ENCODE data around the gene ADK. TPM values are rescaled to one million over a fixed set of nuclear protein-coding genes. Genes with fewer than 3 reads are reported as not detected.

Gene ADK
- total and polyA plus RNA-seq, 2 donors (not counting 3 experiments of a cell fraction or from before 2014, with no cell fraction given), result 11.7 to 46.5 TPM

DNA sequence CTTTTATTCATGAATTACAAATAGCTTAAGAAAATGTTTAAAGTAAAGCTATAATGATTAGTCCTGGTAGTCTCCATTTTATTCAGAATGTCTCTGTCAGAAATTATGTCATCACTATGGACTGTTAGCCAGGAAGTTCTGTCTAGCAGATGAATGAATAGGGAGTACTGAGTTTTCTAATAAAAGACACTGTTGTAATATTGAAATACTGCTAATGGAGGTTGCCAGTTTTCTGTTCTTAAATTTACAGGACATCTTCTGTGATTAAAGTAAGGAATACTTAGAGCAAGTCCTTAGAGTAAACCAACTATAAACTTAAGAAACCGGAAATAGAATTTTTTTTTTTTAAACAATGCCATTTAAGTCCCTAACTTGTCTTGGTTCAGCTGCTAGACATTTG lies 309.8 kb downstream of the ADK start:
- TF ChIP-seq, protein P1, sequence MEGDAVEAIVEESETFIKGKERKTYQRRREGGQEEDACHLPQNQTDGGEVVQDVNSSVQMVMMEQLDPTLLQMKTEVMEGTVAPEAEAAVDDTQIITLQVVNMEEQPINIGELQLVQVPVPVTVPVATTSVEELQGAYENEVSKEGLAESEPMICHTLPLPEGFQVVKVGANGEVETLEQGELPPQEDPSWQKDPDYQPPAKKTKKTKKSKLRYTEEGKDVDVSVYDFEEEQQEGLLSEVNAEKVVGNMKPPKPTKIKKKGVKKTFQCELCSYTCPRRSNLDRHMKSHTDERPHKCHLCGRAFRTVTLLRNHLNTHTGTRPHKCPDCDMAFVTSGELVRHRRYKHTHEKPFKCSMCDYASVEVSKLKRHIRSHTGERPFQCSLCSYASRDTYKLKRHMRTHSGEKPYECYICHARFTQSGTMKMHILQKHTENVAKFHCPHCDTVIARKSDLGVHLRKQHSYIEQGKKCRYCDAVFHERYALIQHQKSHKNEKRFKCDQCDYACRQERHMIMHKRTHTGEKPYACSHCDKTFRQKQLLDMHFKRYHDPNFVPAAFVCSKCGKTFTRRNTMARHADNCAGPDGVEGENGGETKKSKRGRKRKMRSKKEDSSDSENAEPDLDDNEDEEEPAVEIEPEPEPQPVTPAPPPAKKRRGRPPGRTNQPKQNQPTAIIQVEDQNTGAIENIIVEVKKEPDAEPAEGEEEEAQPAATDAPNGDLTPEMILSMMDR (IDR thresholded peaks at IDR 0.05; ENCODE audit: extremely low read depth in 1 of 2, insufficient read depth in 1 of 2, low read depth in 1 of 2, low read length in 2 of 2), result no peak
- TF ChIP-seq JUN (IDR thresholded peaks at IDR 0.05; ENCODE audit: borderline replicate concordance, insufficient read depth, insufficient read length, low read depth) (peak; percentile 13), POLR2A (IDR thresholded peaks at IDR 0.05; ENCODE audit: low read depth, low read length) (no peak)

DNA sequence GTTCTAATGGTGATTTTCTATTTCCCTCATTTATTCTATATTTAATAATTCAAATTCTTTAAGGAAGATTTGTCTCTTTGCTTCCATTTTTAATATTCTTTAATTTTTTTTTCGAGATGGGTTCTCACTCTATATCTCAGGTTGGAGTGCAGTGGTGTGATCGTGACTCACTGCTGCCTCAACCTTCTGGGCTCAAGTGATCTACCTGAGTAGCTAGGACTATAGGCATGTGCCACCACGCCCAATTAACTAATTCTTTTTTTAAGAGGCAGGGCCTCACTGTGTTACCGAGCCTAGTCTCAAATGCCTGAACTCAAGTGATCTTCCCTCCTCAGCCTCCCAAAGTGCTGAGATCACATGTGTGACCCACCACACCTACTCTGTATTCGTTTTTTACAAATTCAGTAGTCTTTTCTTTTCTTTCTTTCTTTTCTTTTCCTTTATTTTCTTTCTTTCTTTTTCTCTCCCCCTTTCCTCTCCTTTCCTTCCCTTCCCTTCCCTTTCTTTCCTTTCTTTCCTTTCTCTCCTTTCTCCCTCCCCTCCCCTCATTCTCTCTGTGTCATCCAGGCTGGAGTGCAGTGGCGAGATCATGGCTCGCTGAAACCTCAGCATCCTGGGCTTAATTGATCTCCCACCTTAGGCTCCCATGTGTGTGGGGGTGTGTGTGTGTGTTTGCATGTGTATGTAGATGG lies 323.1 kb downstream of the ADK start:
- no peak for FAIRE-seq
- no peak overlapping the region for H3K4me3 ChIP-seq (replicated peaks in 1 of 3; ENCODE audit: insufficient read depth in 1 of 3, low read depth in 1 of 3, low read length in 3 of 3)

More for the DNA sequence above, 309.8 kb downstream of the ADK start:
- dilution Hi-C loops (cut with MboI; ENCODE audit: extremely low pct_ligation_motif_present, low sequenced_read_pairs), result no loop called here
- Histone ChIP-seq H3K27ac (ENCODE audit: insufficient read depth, low read depth, low read length) (peak overlapping the region; percentile 71), H3K9ac (replicated peaks; ENCODE audit: extremely low read depth, insufficient read depth, low read length) (peak overlapping the region; percentile 57), H3K9me1 (replicated peaks; ENCODE audit: control insufficient read depth, extremely low read depth, insufficient read depth, low read length) (no peaks in the 10 kb centered on the region), H3K4me3 (replicated peaks in 1 of 3; ENCODE audit: insufficient read depth in 1 of 3, low read depth in 1 of 3, low read length in 3 of 3) (no peak overlapping the region), H3K36me3 (ENCODE audit: control insufficient read depth in 2 of 2, extremely low read depth in 1 of 2, insufficient read depth in 2 of 2, low read length in 2 of 2) (no peaks in the 10 kb centered on the region), H3K79me2 (ENCODE audit: control insufficient read depth, insufficient read depth, low read length) (no peaks in the 10 kb centered on the region), H3K9me3 (replicated peaks; ENCODE audit: control insufficient read depth, insufficient read depth, low read length) (no peaks in the 10 kb centered on the region), H3K27me3 (ENCODE audit: control insufficient read depth in 2 of 2, insufficient read depth in 2 of 2, low read length in 2 of 2) (no peaks in the 10 kb centered on the region), H3K4me2 (ENCODE audit: insufficient read depth, low read length) (peak overlapping the region; percentile 63), H3K4me1 (ENCODE audit: control insufficient read depth, extremely low read depth, insufficient read depth, low read length) (peaks cover 13% of the 10 kb centered on the region), H2AFZ (ENCODE audit: low read depth, low read length) (no peak overlapping the region), H4K20me1 (replicated peaks; ENCODE audit: control insufficient read depth, extremely low read depth, insufficient read depth, low read length) (no peaks in the 10 kb centered on the region)
- POLR2A ChIA-PET, result no interaction called here
- CTCF ChIA-PET, result interaction anchor here (1.1 to 1.5 kb wide), 2 partner anchors 10 to 18 kb away, joined by 4 to 5 read pairs; no protein-coding TSS in a partner anchor
- TSS peak; percentile 28 for BruUV-seq (replicated peaks)
- DNase-seq (ENCODE audit: low read depth, low spot score), result peak; percentile 66
- FAIRE-seq, result peak; percentile 67
- intact Hi-C loops (cut with micrococcal nuclease), result no loop called here

More for the DNA sequence above, 323.1 kb downstream of the ADK start:
- no peaks in the 10 kb centered on the region for H3K4me1 ChIP-seq (ENCODE audit: control insufficient read depth, extremely low read depth, insufficient read depth, low read length)
- no peak overlapping the region for H3K4me2 ChIP-seq (ENCODE audit: insufficient read depth, low read length)
- no peak overlapping the region for H2AFZ ChIP-seq (ENCODE audit: low read depth, low read length)
- no peaks in the 10 kb centered on the region for H3K9me1 ChIP-seq (replicated peaks; ENCODE audit: control insufficient read depth, extremely low read depth, insufficient read depth, low read length)
- no peaks in the 10 kb centered on the region for H3K9me3 ChIP-seq (replicated peaks; ENCODE audit: control insufficient read depth, insufficient read depth, low read length)
- dilution Hi-C loops (cut with MboI; ENCODE audit: extremely low pct_ligation_motif_present, low sequenced_read_pairs), result no loop called here
- DNase-seq (ENCODE audit: low read depth, low spot score), result no peak
- H3K27me3 ChIP-seq (ENCODE audit: control insufficient read depth in 2 of 2, insufficient read depth in 2 of 2, low read length in 2 of 2), result no peaks in the 10 kb centered on the region
- CTCF ChIA-PET, result no interaction called here
- intact Hi-C loops (cut with micrococcal nuclease), result no loop called here
- H4K20me1 ChIP-seq (replicated peaks; ENCODE audit: control insufficient read depth, extremely low read depth, insufficient read depth, low read length), result no peaks in the 10 kb centered on the region
- TF ChIP-seq JUN (IDR thresholded peaks at IDR 0.05; ENCODE audit: borderline replicate concordance, insufficient read depth, insufficient read length, low read depth) (no peak), POLR2AphosphoS5 (IDR thresholded peaks at IDR 0.05; ENCODE audit: insufficient read depth, low read depth, low read length) (no peak), GATA2 (IDR thresholded peaks at IDR 0.05; ENCODE audit: insufficient read depth, insufficient read length, low read depth, low read length) (no peak), FOS (IDR thresholded peaks at IDR 0.05; ENCODE audit: borderline replicate concordance, insufficient read depth, low read length) (no peak), POLR2A (IDR thresholded peaks at IDR 0.05; ENCODE audit: low read depth, low read length) (no peak), EZH2 (IDR thresholded peaks at IDR 0.05; ENCODE audit: borderline replicate concordance, low read depth, low read length, severe bottlenecking) (no peak), MYC (IDR thresholded peaks at IDR 0.05; ENCODE audit: low read depth, low read length) (no peak)
- TF ChIP-seq, protein P1 (IDR thresholded peaks at IDR 0.05; ENCODE audit: extremely low read depth in 1 of 2, insufficient read depth in 1 of 2, low read depth in 1 of 2, low read length in 2 of 2), result no peak
- TF ChIP-seq, protein P2, sequence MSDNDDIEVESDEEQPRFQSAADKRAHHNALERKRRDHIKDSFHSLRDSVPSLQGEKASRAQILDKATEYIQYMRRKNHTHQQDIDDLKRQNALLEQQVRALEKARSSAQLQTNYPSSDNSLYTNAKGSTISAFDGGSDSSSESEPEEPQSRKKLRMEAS (IDR thresholded peaks at IDR 0.05; ENCODE audit: insufficient read depth, insufficient read length), result no peak
- H3K9ac ChIP-seq (replicated peaks; ENCODE audit: extremely low read depth, insufficient read depth, low read length), result no peak overlapping the region
- BruUV-seq (replicated peaks), result no TSS peak
- H3K79me2 ChIP-seq (ENCODE audit: control insufficient read depth, insufficient read depth, low read length), result no peaks in the 10 kb centered on the region
- no peaks in the 10 kb centered on the region for H3K36me3 ChIP-seq (ENCODE audit: control insufficient read depth in 2 of 2, extremely low read depth in 1 of 2, insufficient read depth in 2 of 2, low read length in 2 of 2)
- no peak overlapping the region for H3K27ac ChIP-seq (ENCODE audit: insufficient read depth, low read depth, low read length)
- POLR2A ChIA-PET, result no interaction called here

All from endothelial cell of umbilical vein (primary cell).